Endometrial microvascular endothelial cells (primary cell): Measurements from ENCODE around the gene SPATA19. TPM values are rescaled to one million over a fixed set of nuclear protein-coding genes. Genes with fewer than 3 reads are reported as not detected.

Experiments
- in situ Hi-C: cut with HindIII; loops from 2 replicates; pipeline ENCODE4 v1.10.0; 2017; ENCODE audit warnings: low sequenced_read_pairs, low pct_unique_long_range_greater_than_20kb; ENCODE audit errors: inconsistent ontology term
- total RNA-seq: library from RNA; depleted of rRNA; stranded (reverse); fragments of >200 nt; gene quantifications from one replicate; pipeline ENCODE4 v1.2.3, GENCODE V29; 2015; ENCODE audit errors: inconsistent ontology term

Gene SPATA19
- total RNA-seq, 1 donor from 2014 or later: not detected

- in situ Hi-C loops: no loop called here
Measured at GRCh38 chr11:133841279-133842043, 3.9 kb downstream of the SPATA19 start.

- in situ Hi-C loops: no loop called here
Measured at GRCh38 chr11:133840479-133840941, 4.8 kb downstream of the SPATA19 start.

- in situ Hi-C loops: no loop called here
Measured at GRCh38 chr11:133835593-133836548, 9.4 kb downstream of the SPATA19 start.

GRCh38 chr11:133834682-133835592 lies 10.4 kb downstream of the SPATA19 start:
- in situ Hi-C loops: no loop called here

- in situ Hi-C loops: no loop called here
Measured at GRCh38 chr11:133833898-133834681, 11.2 kb downstream of the SPATA19 start.

GRCh38 chr11:133832991-133833897 lies 12.1 kb downstream of the SPATA19 start:
- in situ Hi-C loops: no loop called here

GRCh38 chr11:133832096-133832990 lies 13.0 kb downstream of the SPATA19 start:
- in situ Hi-C loops: no loop called here

GRCh38 chr11:133830931-133831907 lies 14.1 kb downstream of the SPATA19 start:
- in situ Hi-C loops: no loop called here

GRCh38 chr11:133829566-133829965 lies 15.7 kb downstream of the SPATA19 start:
- in situ Hi-C loops: no loop called here

- in situ Hi-C loops: no loop called here
Measured at GRCh38 chr11:133828871-133829270, 16.4 kb downstream of the SPATA19 start.

- in situ Hi-C loops: no loop called here
Measured at GRCh38 chr11:133827556-133827955, 17.8 kb downstream of the SPATA19 start.

- in situ Hi-C loops: no loop called here
Measured at GRCh38 chr11:133826866-133827265, 18.4 kb downstream of the SPATA19 start.

- in situ Hi-C loops: no loop called here
Measured at GRCh38 chr11:133825666-133826065, 19.6 kb downstream of the SPATA19 start.

- in situ Hi-C loops: no loop called here
Measured at GRCh38 chr11:133825156-133825555, 20.2 kb downstream of the SPATA19 start.

- in situ Hi-C loops: no loop called here
Measured at GRCh38 chr11:133824593-133824992, 20.7 kb downstream of the SPATA19 start.
